Measurements from ENCODE around the gene TEX54.
"Not testable (repeated sequence)": the region's sequence is repeated elsewhere in the genome, so short reads cannot be mapped to it uniquely, and the experiment has no call there.

Gene TEX54

GRCh38 chr11:62844154-62844553, 11.5 kb upstream of the TEX54 start:
- DNase-seq (ENCODE audit: insufficient read length, low spot score) = no peak
- no peak for FAIRE-seq
- TF ChIP-seq CTCF (IDR thresholded peaks at IDR 0.05; ENCODE audit: insufficient read depth, missing control alignments) = no peak

DNA sequence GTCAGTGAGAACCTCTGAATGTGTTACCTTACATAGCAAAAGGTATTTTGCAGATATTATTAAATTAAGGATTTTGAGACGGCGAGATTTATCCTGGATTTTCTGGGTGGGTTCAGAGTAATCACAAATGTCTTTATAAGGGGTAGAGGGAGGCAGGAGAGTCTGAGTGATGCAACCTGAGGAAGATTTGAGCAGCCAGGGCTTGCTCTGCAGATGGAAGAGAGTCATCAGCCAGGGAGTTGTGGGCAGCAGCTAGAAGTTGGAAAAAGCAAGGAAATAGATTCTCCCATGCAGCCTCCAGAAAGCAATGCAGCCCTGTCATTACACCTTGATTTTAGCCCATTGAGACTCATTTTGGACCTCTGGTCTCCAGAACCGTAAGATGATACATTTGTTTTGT, 10.8 kb upstream of the TEX54 start:
- no peak for TF ChIP-seq CTCF (IDR thresholded peaks at IDR 0.05; ENCODE audit: insufficient read depth, missing control alignments)
- DNase-seq (ENCODE audit: insufficient read length, low spot score) (no peak), FAIRE-seq (no peak)

DNA sequence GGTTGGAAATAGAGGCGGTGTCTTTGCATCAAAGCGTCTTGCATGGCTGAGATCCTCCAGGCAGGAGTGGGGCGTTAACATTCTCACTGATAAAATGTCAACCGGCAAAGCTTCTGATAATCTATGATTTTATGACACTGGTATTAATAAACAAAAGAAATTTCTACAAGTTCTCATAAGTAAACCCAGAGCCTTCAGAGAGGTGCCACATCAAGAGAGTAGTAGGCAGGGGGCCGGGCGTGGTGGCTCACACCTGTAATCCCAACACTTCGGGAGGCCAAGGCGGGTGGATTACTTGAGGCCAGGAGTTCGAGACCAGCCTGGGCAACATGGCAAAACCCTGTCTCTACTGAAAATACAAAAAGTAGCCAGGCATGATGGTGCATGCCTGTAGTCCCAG, 10.2 kb upstream of the TEX54 start:
- not testable (repeated sequence) for FAIRE-seq; DNase-seq (ENCODE audit: insufficient read length, low spot score)

GRCh38 chr11:62842171-62842741, 9.6 kb upstream of the TEX54 start:
- DNase-seq (ENCODE audit: insufficient read length, low spot score) = no peak
- FAIRE-seq = no peak
- TF ChIP-seq CTCF (IDR thresholded peaks at IDR 0.05; ENCODE audit: insufficient read depth, missing control alignments) = peak; percentile 7

- TF ChIP-seq CTCF (IDR thresholded peaks at IDR 0.05; ENCODE audit: insufficient read depth, missing control alignments) = no peak
- DNase-seq (ENCODE audit: insufficient read length, low spot score) (peak; percentile 79), FAIRE-seq (peak; percentile 99)
Observed at GRCh38 chr11:62841361-62842170, 8.9 kb upstream of the TEX54 start.

GRCh38 chr11:62840721-62841360, 8.2 kb upstream of the TEX54 start:
- DNase-seq (ENCODE audit: insufficient read length, low spot score) = not testable (repeated sequence)

DNA sequence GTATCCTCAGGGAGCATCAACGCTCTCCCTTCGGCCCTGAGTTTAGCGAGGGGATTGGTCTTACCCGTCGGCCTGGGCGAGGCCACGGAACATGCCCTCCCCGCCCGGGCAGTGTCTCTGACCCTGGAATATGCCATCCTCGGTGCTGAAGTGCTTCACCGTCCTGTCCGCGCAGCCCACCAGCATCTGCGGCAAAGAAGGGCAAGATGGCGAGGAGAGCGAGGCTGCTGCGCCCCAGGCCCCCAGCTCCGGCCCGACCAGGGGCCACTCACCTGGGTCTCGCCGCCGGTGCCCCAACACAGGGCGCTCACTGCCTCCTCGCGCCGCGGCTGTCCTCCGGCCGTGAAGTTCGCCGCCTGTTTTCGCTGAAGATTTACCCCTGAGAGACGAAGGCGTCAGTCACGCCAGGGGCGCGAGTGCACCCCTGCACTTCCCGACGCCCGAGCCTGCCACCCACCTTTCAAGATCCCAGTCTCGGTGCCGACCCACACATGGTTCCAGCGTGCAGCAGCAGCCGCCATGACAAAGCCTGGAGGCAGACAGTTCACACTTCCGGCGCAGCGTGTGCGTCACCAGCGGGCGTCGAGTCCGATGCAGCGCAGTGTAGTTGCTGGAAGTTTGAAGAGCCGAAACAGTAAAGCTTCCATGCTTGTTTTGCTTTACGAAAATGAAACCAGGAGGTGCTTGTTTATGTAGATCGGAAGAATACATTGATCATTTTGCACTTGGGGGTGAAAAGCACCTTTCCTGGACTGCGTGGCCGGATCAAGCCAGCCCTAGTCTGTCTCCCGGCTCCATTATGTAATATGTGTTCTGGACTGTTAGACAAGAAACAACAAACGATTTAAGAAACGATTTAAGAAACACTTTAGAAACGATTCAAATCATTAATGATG, 6.7 kb upstream of the TEX54 start, which contains the start of gene WDR74:
Gene WDR74 (minus strand): TSS at position 541 of the 896 bp plus-strand sequence. CDS start 20 bp downstream, at position 521.
- FAIRE-seq (no peak), DNase-seq (ENCODE audit: insufficient read length, low spot score) (peak; percentile 78)
- no peak for TF ChIP-seq CTCF (IDR thresholded peaks at IDR 0.05; ENCODE audit: insufficient read depth, missing control alignments)

More at GRCh38 chr11:62840721-62841360, 8.2 kb upstream of the TEX54 start:
- not testable (repeated sequence) for FAIRE-seq
